Superior temporal gyrus (tissue), 1 donor: ENCODE measurements around the gene ARMC9.

ENCODE experiments used
- DNase-seq: peaks from one replicate; pipeline ENCODE4 v3.0.0-alpha.2; 2016; ENCODE audit errors: extremely low spot score

The ARMC9 gene

DNA sequence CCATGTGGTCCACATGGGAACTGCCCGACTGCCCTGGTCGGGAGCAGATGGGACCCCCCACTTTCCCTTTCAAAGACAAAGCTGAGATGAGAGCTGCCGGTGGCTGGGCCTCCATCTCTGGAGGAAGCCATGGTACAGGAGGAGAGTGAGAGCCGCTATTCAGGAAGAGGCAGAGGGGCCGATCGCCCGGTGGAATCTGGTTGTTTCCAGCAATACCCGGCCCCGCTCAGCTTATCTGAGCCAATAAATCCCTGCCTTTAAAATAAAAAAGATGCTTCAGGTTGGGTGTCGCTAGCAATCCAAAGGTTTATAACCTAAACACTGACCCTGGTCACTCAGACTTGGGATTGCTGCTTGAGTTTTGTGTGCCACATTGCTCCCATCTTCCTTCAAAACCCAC lies 181.9 kb downstream of the ARMC9 start:
- no peak for DNase-seq

DNA sequence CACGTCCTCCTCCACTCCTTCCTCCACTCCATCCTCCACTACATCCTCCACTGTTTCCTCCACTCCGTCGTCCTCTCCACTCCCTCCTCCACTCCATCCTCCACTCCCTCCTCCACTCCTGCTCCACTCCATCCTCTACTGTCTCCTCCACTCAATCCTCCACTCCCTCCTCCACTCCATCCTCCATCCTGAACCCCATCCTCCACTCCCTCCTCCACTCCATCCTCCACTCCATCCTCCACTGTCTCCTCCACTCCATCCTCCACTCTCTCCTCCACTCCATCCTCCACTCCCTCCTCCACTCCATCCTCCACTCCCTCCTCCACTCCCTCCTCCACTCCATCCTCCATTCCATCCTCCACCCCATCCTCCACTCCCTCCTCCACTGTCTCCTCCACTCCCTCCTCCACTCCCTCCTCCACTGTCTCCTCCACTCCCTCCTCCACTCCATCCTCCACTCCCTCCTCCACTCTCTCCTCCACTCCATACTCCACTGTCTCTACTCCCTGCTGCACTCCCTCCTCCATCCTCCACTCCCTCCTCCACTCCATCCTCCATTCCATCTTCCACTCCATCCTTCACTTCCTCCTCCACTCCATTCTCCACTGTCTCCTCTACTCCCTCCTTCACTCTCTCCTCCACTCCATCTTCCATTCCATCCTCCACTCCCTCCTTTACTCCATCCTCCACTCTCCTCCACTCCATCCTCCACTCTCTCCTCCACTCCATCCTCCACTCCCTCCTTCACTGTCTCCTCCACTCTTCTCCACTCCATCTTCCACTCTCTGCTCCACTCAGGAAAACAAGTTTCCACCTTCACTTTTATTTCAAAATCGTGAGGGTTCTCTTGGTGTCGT lies 182.8 kb downstream of the ARMC9 start:
- no peak for DNase-seq

DNA sequence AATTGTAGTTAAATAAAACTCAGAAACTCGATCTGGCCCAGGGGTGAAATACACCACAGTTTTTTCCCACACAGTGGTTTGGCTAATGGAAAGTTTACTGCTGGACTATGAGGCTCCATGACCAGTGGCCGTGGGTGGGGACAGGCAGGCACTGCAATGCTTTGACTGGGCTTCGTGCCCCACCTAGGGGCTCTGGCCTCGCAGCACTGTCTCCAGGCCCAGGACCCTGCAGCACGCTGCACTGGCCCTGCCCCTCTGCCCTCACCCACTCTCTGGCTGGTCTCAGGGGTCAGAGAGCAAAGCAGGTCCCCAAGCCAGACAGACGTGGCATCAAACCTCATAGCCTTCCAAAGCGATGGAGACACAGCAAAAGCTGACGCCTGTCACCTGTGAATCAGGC lies 183.7 kb downstream of the ARMC9 start:
- no peak for DNase-seq

DNA sequence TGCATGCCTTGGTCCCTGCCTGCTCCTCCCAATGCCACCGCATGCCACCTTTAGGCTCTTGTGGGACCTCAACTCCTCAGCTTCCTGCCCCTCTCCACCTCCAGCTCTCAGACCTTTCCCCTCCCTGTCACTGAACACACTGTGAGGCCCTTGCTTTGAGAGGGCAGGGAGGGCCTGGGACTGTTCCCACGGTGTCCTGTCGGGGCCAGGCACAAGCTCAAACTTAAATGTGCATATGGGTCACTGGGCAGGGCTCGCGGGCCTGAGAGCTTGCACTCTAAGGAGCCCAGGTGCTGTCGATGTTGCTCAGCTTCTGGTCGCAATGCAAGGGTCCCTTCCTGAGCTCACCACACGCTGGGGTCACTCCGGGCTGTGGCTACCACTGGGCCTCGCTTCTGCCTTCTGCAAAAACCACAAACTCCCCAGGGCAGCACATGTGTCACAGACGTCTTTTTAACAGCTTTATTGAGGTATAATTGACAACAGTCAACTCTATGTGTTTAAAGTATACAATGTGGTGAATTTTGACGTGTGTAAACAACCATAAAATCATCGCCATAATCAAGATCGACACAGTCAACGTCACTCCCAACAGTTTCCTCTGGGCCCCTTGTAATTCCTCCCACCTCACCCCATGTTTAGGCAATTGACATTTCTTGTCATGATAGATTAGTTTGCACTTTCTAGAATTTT lies 185.1 kb downstream of the ARMC9 start:
- no peak for DNase-seq

DNA sequence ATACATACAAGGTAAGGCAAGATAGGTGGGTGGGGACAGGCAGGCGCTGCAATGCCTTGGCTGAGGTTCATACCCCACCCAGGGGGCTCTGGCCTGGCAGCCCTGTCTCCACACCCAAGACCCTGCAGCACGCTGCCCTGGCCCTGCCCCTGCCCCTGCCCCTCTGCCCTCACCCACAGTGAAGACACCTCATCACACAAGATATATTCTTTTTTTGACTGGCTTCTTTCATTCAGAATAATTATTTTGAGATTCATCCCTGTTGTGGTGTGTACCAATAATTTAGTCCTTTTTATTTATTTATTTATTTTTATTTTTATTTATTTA lies 185.6 kb downstream of the ARMC9 start:
- no peak for DNase-seq

DNA sequence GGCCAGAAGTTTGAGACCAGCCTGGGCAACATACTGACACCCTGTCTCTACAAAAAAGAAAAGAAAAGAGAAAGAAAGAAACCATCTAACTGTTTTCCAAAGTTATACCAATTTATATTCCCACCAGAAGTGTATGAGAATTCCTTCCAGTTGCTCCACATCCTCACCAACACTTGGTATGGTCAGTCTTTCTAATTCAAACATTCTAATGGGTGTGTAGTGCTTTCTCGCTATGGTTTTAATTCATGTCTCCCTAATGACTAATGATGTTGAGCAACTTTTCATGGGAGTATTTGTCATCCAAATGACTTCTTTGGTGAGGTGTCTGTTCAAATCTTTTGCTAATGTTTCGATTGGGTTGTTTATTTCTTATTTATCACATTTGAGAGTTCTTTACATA lies 186.5 kb downstream of the ARMC9 start:
- DNase-seq = no peak

DNA sequence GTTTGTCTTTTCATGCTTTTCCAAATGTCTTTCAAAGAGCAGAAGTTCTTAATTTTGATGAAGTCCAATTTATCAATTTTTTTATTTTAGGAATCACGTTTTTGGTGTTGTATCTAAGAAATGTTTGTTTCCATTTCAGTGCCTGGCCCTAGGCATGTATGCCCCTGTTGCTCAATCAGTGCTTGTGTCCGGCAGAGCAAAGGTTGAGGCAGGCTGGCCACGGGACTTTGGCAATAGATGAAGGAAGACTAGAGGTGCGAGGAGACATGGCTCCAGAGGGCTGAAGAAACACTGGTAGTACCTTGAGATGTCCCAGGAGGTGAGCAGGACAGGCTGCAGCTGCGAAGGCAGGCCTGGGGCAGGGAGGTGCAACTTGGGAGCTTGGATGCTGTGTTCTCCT lies 187.0 kb downstream of the ARMC9 start:
- DNase-seq = no peak

DNA sequence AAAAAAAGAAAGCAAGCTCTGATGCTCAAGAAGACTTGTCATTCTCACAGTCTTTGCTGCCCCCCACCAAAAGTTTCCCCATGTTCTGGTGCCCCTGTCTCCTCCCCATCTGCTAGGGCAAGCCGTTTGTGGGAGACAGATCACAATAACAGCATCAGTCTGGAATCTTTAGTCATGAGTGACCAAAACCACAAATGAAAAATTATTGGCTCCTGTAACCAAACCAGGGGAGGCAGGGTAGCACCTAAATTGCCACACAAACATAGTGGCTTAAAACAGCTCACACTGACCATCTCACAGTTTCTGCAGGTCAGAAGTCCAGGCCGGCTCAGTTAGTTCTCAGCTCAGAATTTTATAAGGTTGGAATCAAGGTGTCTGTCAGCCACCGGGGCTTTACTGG lies 188.0 kb downstream of the ARMC9 start:
- DNase-seq = no peak

DNA sequence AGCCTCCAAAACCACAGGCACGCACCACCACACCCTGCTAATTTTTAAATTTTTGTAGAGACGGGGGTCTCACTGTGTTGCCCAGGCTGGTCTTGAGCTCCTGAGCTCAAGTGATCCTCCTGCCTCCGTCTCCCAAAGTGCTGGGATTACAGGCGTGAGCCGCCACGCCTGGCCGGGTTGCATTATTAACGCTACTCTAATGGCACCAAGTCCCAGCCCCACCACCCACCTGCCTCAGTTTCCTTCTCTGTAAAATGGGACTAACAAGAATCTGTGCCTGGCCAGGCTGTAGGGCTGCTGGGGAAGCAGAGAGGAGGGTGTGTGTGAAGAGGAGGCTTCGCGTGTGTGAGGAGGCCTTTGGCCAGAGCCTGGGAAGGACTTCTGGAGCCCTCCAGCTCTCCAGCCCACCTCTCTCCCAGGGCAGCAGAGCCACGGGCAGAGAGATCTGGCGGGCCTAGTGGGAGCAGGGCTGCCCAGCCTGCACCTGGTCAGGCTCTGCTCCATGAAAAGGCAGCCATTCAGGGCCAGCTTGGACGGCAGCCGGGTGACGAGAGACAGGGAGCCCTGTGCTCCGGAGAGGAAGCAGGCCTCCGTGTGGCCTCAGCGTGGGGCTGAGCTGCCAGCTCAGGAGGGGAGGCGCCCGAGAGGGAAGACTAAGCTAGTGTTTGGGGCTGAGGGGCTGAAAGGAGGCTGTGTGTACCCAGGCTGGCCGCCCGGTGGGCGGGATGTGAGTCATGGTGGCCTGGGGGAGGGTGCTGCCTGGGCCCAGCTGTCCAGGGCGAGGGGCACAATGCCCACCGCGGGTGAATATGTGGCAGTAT lies 189.7 kb downstream of the ARMC9 start:
- peak; percentile 95 for DNase-seq

DNA sequence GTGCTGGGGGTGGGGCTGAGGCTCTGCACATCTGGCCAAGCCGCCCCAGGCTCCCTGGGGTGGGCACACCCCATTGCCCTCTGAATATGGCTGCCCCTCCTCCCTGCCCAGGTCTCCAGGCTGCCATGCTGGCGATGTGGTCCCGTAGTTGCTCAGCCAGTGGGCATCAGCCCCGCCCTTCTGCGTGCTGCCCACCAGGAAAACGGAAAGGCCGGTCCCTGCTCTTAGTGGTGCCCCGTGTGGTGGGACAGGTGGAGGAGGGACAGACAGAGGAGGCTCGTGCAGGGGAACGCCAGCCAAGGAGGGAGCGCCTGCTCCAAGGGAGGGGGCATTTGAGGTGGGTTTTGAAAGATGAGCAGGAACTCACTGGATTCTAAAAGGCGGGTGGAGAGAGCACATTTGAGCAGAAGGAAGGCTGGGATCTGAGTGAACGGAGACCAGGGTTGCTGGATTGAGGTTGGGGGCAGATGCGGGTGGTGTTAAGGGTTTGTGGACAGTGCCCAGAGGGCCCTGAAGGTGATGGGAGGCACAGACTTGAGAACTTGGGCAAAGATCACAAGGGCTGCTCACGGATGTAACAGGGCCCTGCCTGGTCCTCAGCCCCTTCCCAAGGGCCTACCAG lies 190.4 kb downstream of the ARMC9 start:
- DNase-seq = no peak

DNA sequence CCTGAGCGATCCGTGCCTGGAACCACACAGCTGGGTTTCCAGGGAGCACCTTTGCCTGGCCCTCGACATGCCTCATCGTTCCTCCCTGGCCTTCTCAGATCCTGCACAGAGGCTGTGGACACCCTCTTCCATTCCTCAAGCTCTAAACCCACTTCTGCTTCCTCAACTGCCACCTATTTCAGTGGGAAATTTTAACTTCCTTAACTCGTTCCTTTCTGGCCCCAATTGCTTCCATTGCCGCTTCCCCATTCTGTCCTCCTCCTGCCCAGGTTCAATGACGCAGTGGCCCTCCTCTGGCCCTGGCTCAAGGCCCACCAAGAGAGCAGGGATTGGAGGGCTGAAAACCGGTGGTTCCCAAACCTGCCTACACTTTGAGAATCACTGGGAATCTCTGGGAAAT lies 192.2 kb downstream of the ARMC9 start:
- DNase-seq = no peak

DNA sequence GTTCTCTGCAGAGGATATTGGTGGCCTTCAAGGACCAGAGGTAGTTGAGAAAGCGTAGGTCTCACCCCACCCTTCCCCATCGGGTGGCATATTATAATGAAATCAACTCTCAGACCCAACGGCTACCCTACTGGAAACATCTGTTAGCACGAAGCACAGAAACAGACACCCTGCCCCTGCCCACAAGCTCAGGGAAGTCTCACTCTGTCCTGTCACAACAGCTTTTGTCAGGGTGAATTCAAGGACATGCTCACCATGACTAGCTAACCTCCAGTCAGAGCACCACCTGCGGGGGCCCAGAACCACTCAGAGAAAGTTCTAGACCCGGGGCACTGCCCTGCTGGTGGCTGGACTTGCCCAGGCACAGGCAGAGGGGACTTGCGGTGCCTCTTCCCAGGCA lies 193.6 kb downstream of the ARMC9 start:
- no peak for DNase-seq

DNA sequence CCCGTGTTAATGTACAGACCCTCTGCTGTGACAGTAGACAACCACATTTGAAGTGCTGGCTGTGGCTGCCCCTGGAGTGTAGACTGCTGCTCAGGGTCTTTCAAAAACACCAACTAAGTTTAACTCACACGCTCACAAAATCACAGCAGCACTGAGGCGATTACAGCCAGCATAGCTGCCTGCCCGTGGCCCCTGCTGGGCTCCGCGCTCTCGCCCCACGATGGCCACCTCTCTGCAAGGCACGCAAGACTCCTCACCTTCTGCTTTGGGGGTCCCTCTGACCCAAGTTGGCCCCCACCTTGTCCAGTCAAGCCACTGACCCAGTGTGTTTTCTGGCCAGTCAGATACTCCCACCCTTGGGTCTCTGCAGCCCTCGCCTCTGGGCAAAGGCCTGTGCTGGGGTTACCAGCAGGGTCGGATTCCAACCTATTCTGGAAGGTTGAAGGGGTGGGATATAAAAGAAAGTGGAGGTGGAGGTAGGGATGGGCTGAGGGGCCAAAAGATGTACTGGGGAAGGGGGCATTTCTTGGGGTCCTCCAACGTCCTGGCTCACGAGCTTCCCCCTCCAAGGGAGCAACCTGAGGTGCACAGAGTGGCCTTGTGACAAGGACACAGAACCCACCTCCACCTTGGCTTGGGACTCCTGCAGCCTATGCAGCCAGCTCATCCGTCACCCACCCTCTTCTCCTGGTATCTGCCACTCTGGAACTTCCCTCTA lies 194.2 kb downstream of the ARMC9 start:
- DNase-seq = no peak

DNA sequence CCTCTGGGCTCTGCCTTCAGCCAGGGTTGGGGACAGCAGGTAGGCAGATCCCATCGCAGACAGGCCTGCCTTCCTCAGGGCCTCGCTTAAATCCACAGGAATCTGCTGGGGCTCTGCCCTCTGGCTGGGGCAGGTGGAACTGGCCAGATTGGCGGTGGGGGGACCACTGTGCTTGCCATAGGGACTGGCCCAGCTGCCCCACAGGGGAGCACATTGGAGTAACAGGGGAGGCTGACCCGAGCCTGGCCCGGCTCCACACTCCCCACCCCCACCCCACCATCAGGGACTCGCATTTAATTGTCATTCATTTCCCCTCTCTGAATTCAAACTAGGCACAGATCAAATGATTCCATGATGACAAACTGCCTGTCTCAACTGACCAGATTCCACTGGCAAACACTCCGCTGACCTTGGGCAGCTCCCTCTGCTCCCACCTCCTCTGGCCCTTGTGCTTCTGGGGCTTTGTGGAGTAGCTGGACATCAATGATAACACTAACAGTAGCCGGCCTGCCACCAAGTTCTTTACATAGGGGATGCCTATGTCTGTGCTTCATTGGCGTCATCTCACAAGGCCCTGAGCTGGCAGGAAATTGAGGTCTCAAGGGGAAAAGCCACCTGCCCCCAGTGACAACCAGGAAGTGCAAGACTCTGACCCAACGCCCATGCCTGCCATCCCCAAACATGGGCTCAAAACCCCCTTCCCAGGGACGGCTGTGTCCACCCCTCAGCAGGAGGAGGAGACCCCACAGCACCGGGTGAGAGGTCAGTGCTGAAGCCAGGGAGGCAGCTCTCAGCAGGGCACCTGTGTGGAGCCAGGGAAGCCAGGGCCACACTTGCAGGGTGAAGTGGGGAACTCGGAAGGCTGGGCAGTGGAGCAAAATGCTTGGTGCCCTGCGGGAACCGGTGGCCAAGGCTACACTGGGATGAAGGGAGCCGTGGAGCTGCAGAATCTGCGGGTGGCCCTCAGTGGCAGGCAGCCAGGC lies 195.0 kb downstream of the ARMC9 start:
- no peak for DNase-seq

DNA sequence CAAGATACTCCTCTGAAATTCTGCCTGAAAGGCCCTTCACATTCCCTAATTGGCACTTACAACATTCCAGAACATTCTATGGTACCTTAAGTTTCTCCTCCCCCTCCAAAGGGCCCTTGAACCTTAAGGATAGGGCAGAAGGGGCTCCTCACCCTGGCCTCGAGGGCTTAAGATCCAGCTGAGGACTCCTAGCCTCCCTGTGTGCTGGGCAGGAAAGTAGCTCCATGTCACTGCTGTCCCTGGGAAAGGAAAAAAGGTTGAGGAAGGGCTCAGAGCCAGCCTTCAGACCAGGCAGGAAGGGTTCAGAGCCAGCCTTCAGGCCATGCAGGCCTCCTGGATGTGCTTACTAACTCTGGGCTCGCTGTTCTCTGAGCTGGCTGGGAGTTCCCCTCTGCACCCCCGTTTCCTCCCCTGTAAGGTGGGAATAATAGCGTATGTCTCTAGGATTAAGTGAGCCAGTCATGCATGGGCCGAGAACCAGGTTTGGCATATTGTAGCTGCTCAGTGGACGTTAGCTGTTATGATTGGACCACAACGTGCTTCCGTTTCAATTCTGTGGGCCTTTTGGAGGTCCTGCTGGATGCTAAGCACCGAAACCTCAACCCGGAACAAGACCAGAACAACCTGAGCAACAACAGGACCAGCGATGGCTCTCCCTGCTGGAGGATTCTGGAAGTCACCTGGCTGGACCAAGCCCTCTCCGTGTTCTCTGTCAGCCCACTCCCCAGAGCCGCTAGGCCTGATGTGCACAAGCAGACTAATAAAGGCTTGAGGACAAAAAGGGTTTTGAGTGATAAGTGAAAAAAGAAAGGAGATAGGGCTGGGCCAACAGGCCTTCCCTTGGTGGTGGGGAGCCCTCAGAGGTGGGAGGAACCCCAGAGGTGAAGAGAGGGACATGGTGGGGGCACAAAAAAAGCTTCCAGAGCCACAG lies 196.0 kb downstream of the ARMC9 start:
- no peak for DNase-seq

DNA sequence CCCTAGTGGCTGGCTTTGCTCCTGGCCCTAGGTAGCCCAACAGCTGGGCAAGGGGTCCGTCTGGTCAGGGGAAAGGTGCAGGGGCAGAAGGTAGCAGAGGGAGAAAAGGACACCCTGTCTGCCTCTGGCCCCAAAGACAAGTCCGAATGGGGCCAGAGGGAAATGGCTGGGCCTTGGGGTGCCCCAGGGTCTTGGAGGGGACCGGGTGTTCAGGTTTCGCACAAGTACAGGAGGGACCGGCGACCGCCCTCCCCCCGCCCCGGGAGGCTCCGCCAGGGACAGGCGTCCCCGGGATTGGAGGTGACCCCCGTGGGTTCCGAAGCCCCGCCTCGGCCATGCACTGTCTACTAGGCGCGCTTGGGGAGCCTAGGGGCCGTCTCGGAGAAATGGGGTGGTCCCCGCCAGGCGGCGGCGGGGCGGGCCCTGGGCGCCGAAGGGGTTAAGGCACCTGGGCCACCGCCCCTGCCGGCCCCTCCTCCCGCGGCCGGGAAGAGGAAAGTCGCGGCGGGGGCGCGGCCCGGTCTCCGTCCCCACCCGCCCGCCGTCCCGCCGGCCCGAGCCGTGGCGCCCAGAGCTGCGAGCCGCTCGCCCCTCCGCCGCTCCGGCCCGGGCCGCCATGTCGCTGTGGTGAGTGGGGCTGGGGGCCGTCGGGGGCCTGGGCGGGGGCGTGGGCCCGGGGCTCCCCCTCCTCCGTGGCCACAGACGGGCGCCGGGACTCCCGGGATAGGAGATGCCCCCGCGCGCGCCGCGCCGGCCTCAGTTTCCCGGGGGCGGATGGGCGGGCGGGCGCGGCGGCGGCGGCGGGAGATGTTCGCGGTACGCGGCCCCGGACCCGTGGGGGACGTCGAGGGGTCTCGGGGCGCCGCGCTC lies 197.0 kb downstream of the ARMC9 start, which contains the start of gene B3GNT7:
TSS of gene B3GNT7 (plus strand) at position 523 of the 870 bp plus-strand sequence. CDS start at position 617, 94 bp downstream.
- DNase-seq = no peak

DNA sequence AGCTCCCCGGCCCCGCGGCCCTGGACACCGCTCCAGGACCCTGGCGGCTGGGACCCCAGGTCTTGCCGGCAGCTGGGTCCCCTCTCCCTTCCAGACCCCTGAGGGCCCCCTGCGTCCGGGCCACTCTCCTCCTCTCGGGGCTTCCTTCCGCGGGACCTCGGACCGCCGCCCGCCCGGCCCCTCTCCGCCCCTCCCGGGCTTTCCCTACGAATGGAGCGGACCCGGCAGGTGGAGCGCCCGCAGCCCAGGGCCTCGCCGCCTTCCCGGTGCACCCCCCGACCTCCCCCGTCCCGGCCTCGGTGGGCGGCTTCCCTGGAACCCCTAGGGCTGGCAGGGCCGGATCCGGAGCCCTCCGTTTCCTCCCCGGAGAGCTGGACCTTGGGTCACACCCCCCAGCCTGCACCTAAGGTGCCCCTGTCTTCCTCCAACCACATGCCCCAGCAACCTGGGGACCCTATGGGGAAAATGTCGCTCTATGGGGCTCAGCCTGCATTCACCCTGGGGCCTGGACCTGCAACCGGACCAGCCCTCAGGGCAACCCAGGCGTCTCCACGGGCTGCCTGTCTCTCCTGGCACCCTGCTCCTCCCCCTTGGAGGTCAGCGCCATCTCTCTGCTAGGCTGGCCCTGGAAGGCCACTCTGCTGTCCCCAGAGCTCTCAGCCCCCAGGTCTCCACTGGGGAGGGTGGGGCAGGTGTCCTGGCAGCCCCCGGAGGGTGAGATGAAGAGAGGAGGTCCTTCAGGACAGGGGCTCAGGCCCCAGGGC lies 197.8 kb downstream of the ARMC9 start:
- DNase-seq = no peak
